ENCODE data around the gene SLC7A10.
"Not testable (repeated sequence)": the region's sequence is repeated elsewhere in the genome, so short reads cannot be mapped to it uniquely, and the experiment has no call there.

The SLC7A10 gene

GRCh38 chr19:33216198-33216830 is 9.3 kb downstream of the SLC7A10 start:
- DNase-seq (ENCODE audit: low read depth): no peak

GRCh38 chr19:33215438-33216197 is 10.0 kb downstream of the SLC7A10 start:
- no peak for DNase-seq (ENCODE audit: low read depth)

GRCh38 chr19:33214596-33214995 is 11.1 kb downstream of the SLC7A10 start:
- no peak for DNase-seq (ENCODE audit: low read depth)

GRCh38 chr19:33212436-33213172 is 13.0 kb downstream of the SLC7A10 start:
- no peak for DNase-seq (ENCODE audit: low read depth)

- no peak for DNase-seq (ENCODE audit: low read depth)
These were observed 13.7 kb downstream of the SLC7A10 start for GRCh38 chr19:33211794-33212435.

- no peak for DNase-seq (ENCODE audit: low read depth)
These were observed 15.2 kb downstream of the SLC7A10 start for GRCh38 chr19:33210266-33210940.

- DNase-seq (ENCODE audit: low read depth): not testable (repeated sequence)
These were observed 15.8 kb downstream of the SLC7A10 start for GRCh38 chr19:33209850-33210230.

- DNase-seq (ENCODE audit: low read depth): no peak
These were observed 16.5 kb downstream of the SLC7A10 start for GRCh38 chr19:33208904-33209849.

GRCh38 chr19:33208371-33208895 is 17.2 kb downstream of the SLC7A10 start:
- no peak for DNase-seq (ENCODE audit: low read depth)

GRCh38 chr19:33207903-33208302 is 17.7 kb downstream of the SLC7A10 start:
- DNase-seq (ENCODE audit: low read depth): no peak

- DNase-seq (ENCODE audit: low read depth): no peak
These were observed 18.5 kb downstream of the SLC7A10 start for GRCh38 chr19:33207040-33207620.

GRCh38 chr19:33206261-33207039 is 19.2 kb downstream of the SLC7A10 start:
- DNase-seq (ENCODE audit: low read depth): no peak

- DNase-seq (ENCODE audit: low read depth): no peak
These were observed 20.0 kb downstream of the SLC7A10 start for GRCh38 chr19:33205531-33206260.

GRCh38 chr19:33205110-33205509 is 20.5 kb downstream of the SLC7A10 start:
- no peak for DNase-seq (ENCODE audit: low read depth)

GRCh38 chr19:33204136-33204973 is 21.3 kb downstream of the SLC7A10 start:
- DNase-seq (ENCODE audit: low read depth): no peak

GRCh38 chr19:33203529-33203928 is 22.1 kb downstream of the SLC7A10 start:
- no peak for DNase-seq (ENCODE audit: low read depth)
